ENCODE measurements around the gene IL12RB2.
A peak's percentile ranks its signal among the peaks of the same experiment; 100 is the strongest.
"Not testable (repeated sequence)": the region's sequence is repeated elsewhere in the genome, so short reads cannot be mapped to it uniquely, and the experiment has no call there.

Gene IL12RB2

GRCh38 chr1:67393737-67394136 lies 86.1 kb downstream of the IL12RB2 start:
- no peak for DNase-seq (ENCODE audit: low read depth in 1 of 2, low spot score in 1 of 2)

- DNase-seq (ENCODE audit: low read depth in 1 of 2, low spot score in 1 of 2), result no peak
Measured at GRCh38 chr1:67394548-67394947, 86.9 kb downstream of the IL12RB2 start.

- DNase-seq (ENCODE audit: low read depth in 1 of 2, low spot score in 1 of 2), result no peak
Measured at GRCh38 chr1:67399199-67399993, 91.7 kb downstream of the IL12RB2 start.

DNA sequence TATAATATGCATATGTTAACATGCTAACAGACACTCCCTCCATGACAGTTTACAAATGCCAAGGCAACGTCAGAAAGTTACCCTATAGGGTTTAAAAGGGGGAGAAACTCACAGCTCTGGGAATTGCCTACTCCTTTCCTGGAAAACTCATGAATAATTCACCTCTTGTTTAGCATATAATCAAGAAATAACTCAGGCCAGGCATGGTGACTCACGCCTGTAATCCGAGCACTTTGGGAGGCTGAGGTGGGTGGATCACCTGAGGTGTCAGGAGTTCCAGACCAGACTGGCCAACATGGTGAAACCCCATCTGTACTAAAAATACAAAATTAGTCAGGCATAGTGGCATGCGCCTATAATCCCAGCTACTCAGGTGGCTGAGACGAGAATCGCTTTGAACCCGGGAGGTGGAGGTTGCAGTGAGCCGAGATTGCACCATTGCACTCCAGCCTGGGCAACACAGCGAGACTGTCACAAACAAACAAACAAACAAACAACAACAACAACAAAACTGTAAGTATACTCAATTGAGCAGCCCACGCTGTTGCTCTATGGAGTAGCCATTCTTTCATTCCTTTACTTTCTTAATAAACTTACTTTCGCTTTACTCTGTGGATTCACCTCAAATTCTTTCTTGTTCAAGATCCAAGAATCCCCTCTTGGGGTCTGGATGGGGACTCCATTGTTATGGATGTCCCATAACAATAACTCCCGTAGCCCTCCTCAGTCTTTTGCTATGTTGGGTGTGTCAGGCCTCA lies 92.5 kb downstream of the IL12RB2 start:
- peak in 1 of 2 donors; percentile 51 for DNase-seq (ENCODE audit: low read depth in 1 of 2, low spot score in 1 of 2)

- DNase-seq (ENCODE audit: low read depth in 1 of 2, low spot score in 1 of 2), result no peak
Measured at GRCh38 chr1:67401443-67401842, 93.8 kb downstream of the IL12RB2 start.

DNA sequence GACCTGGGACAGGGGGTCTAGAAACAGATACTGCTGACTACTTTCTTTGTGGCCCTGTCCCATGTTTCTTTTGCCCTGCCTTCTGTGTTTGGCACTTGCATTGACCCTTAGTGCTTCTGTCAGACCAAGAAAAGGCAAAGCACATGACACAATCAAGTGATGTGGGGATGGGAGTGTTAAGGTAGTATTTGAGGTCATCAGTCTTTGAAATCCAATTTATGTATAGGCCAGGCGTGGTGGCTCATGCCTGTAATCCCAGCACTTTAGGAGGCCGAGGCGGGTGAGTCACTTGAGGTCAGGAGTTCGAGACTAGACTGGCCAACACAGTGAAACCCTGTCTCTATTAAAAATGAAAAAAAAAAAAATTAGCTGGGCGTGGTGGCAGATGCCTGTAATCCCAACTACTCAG lies 96.5 kb downstream of the IL12RB2 start:
- DNase-seq (ENCODE audit: low read depth in 1 of 2, low spot score in 1 of 2), result no peak

DNA sequence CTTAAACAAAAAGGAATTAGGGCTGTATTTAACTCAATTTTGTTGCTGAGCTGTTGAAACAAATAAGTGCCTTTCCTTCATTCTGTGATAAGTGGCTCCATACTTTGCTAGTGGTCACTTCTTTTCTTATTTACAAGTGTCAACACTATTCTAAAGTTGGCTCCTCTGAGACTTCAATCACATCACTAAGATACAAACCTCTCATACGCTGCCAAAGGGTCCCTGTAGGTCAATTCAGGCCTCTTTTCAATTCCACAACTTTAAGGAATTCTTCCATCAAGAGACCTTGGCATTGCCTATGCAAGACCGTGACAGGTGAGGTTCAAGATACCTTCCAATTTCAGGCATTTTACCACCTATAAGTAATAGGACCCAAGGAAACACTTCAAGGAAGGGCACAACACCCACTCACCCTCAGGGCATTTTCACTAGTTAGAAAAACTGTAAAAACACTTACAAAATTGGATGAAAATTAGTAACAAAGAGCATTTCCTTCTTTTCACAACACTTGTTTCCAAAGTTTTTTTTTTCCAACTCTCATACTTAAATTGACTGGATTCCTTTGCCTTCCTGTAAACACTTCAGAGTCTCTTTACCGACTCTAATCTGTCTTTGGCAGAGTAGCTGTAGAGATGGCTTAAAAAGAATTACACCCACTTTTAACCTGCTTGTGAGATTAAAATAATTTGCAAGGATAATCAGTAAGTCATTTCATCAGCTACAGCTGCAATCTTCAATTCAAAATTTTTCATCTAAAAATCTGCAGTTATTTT lies 98.0 kb downstream of the IL12RB2 start:
- DNase-seq (ENCODE audit: low read depth in 1 of 2, low spot score in 1 of 2), result no peak

- no peak for DNase-seq (ENCODE audit: low read depth in 1 of 2, low spot score in 1 of 2)
Measured at GRCh38 chr1:67407498-67407897, 99.8 kb downstream of the IL12RB2 start.

- DNase-seq (ENCODE audit: low read depth in 1 of 2, low spot score in 1 of 2), result no peak
Measured at GRCh38 chr1:67408148-67408547, 100.5 kb downstream of the IL12RB2 start.

DNA sequence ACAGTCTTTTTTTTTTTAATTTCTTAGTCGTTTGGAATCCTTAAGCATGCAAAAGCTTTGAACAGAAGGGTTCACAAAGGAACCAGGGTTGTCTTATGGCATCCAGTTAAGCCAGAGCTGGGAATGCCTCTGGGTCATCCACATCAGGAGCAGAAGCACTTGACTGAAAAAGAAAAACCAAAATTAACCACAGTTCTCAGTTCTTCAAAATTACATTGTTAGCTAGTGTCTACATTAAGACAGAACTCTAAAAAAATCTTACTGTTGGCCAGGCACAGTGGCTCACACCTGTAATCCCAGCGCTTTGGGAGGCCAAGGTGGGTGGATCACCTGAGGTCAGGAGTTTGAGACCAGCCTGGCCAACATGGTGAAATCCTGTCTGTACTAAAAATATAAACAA lies 105.4 kb downstream of the IL12RB2 start:
- DNase-seq (ENCODE audit: low read depth in 1 of 2, low spot score in 1 of 2), result not testable (repeated sequence)

GRCh38 chr1:67414574-67414973 lies 106.9 kb downstream of the IL12RB2 start:
- DNase-seq (ENCODE audit: low read depth in 1 of 2, low spot score in 1 of 2), result no peak

DNA sequence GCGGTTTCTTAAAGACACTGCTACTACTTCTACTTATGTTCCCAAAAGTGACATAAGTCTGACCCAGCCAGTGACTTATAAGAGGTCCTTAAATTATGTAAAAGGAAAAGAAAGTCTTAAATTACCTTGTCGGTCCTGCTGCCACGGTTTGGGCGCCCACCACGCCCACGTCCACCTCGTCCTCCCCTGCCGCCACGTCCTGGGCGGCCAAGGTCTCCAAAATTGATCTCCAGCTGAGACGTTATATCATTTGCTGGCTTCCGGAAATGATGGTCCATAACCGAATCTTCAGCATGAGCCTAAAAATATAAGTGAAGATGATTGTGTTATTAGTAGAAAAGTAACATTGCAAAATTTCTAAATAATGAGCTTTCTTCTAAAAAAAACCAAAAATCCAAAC lies 107.4 kb downstream of the IL12RB2 start:
- no peak for DNase-seq (ENCODE audit: low read depth in 1 of 2, low spot score in 1 of 2)

GRCh38 chr1:67417733-67418132 lies 110.1 kb downstream of the IL12RB2 start:
- not testable (repeated sequence) for DNase-seq (ENCODE audit: low read depth in 1 of 2, low spot score in 1 of 2)

DNA sequence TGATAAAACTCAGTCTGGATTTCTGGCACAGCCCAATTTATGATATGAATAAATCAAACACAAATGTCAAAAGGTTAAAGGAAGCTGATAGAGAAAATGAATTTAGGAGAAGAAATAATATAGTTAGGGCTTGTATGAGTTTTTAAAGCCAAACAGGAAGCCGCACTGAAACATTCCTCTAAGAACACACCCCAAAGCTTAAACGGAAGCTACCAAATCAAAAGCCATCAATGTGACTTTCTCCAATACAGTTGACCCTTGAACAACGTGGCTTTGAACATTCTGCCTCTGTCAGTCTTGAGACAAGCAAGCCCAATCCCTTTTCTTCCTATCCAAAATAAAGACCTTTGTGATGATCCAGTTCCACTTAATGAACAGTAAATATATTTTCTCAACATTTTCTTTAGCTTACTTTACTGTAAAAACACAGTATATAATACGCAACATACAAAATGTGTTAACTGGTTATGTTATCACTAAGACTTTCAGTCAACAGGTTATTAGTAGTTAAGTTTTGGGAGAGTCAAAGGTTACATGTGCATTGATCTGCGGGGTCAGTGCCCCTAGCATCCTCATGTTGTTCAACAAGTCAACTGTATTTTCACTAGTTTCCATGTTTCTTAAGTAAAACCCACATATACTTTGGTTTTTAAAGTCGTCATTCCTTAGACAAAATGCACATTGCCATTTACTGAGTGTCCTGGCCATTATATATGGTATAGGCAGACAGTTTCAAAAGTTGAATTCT lies 111.3 kb downstream of the IL12RB2 start:
- no peak for DNase-seq (ENCODE audit: low read depth in 1 of 2, low spot score in 1 of 2)

DNA sequence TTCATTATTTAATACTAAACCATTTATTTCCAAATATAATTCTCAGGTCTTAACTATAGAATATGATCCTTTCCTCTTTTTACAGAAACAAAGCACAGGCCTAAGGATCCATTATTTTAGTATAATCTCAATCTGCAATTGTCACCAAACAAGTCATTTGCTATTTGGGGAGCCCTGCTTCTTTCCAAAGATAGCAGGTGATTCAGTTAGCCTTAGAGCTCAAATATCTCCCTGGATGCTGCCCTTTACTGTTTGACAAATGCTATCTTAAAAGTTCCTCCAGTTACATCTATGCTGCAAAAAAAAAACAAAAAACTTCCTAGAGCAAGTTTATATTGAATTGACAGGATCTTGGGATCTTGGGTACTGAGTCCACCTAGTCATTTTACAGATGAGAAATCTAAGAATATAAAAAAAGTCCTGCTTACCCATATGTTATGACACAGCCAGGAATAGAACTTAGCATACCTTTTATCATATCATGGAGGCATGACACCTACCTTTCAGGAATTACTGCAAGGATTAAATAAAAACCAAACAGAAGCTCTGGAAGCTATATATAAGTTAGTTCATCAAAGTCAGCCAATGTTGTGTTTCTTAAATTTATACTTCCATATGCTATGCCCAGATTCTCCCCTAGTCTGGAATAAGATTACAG lies 113.3 kb downstream of the IL12RB2 start:
- DNase-seq (ENCODE audit: low read depth in 1 of 2, low spot score in 1 of 2), result no peak

- DNase-seq (ENCODE audit: low read depth in 1 of 2, low spot score in 1 of 2), result no peak
Measured at GRCh38 chr1:67427465-67427864, 119.8 kb downstream of the IL12RB2 start.

DNA sequence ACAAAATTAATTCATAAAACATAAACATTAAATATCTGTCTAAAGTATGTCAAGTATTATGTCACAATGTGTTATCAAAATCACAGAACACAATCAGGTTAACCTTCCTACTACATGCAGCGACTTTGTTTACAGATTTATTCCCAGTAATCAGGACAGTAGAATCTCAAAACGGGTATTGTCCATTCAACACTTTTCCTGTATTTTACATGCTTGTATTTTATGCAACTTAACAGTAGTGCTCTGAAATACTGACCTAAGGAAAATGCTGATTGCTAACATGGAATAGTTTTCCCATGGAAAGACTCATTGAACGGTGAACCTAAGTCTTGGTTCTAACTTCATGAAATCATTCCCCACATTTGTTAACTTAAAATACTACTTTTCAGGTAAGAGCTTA lies 120.3 kb downstream of the IL12RB2 start:
- DNase-seq (ENCODE audit: low read depth in 1 of 2, low spot score in 1 of 2), result no peak

DNA sequence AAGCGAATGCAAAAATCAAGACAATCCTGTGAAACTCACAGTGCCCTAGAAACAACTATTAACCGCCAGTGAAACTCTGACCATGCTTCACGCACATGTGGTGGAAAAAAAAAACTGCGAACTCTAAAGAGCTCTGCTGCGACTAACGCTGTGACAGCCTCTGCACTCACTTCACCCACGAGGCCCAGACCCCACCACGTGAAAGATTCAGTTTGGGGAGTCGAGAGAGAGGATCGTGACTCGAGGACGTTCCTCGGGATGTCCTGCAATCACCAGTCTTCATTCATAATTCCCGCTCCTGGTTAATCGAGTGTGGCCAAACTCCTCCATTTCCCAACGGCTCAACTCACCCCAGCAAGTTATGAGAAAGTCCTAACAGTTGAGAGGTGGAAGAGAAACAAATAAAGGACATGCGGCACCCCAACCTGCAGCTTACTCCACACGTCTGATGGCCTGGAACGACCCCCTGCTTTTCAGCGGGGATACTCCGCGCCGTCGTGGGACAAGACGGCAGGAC lies 121.4 kb downstream of the IL12RB2 start:
- peak; percentile 39 to 73 for DNase-seq (ENCODE audit: low read depth in 1 of 2, low spot score in 1 of 2)

GRCh38 chr1:67429528-67430357 lies 122.1 kb downstream of the IL12RB2 start:
- peak; percentile 23 to 38 for DNase-seq (ENCODE audit: low read depth in 1 of 2, low spot score in 1 of 2)

Measured in activated CD4-positive, alpha-beta T cell treated with anti-CD3 and anti-CD28 coated beads, Interleukin-2, amount 50 U/mL, for 24 hours (primary cell).